ENCODE results near the gene NTM. TPM values are rescaled to one million over a fixed set of nuclear protein-coding genes. Genes with fewer than 3 reads are reported as not detected.

Gene NTM
- total and polyA plus RNA-seq, 2 of the 8 experiments (the other 6 are each of a cell fraction or from before 2014, with no cell fraction given) = 13.4 to 20.0 TPM

GRCh38 chr11:131458421-131458820, 88.0 kb downstream of the NTM start:
- H3K4ac ChIP-seq (replicated peaks; ENCODE audit: insufficient read length, low read depth, low read length) = no peak overlapping the region
- no peak overlapping the region for H3K14ac ChIP-seq (ENCODE audit: insufficient read length)
- H3K4me3 ChIP-seq (ENCODE audit: extremely low read depth in 1 of 4, insufficient read depth in 2 of 4, low read depth in 3 of 4, low read length in 4 of 4) = no peak overlapping the region
- H4K20me1 ChIP-seq (replicated peaks in 1 of 2; ENCODE audit: control insufficient read depth in 1 of 2, insufficient read depth in 2 of 2, low read length in 2 of 2) = no peaks in the 10 kb centered on the region
- H2BK20ac ChIP-seq (ENCODE audit: low read length) = no peak overlapping the region
- FAIRE-seq = no peak
- no peak for DNase-seq (ENCODE audit: low read depth in 1 of 2, low spot score in 2 of 2)
- H3K79me2 ChIP-seq (ENCODE audit: control insufficient read depth in 1 of 2, insufficient read depth in 2 of 2, low read length in 2 of 2) = no peaks in the 10 kb centered on the region
- no peak overlapping the region for H2AK5ac ChIP-seq (ENCODE audit: low read depth, low read length)
- H3K27ac ChIP-seq (ENCODE audit: low read depth, low read length) = no peak overlapping the region
- 70% methylated on average over 3 of the region's 3 CpGs; no CpG with 5 or more reads in 1 of the 2 experiments for WGBS, 2 experiments (ENCODE audit: extremely low coverage in 1 of 2, insufficient coverage in 1 of 2, insufficient read length in 1 of 2, insufficient replicate concordance in 2 of 2, low coverage in 1 of 2, low lambda C conversion rate in 2 of 2, missing lambda C conversion rate in 1 of 2)
- H3K4me1 ChIP-seq (replicated peaks in 1 of 4; ENCODE audit: control insufficient read depth in 3 of 4, insufficient read depth in 4 of 4, low read length in 3 of 4) = peaks cover 0 to 4% (median 2%) of the 10 kb centered on the region in 4 experiments; a peak in 3 of 7 replicates
- no peak for TF ChIP-seq KDM1A (IDR thresholded peaks at IDR 0.05; ENCODE audit: borderline replicate concordance, low read length)
- no peak for TF ChIP-seq GTF2F1 (IDR thresholded peaks at IDR 0.05; ENCODE audit: borderline replicate concordance, low read depth, low read length)
- no peak for TF ChIP-seq KDM4A (IDR thresholded peaks at IDR 0.05; ENCODE audit: low read depth, low read length, severe bottlenecking)
- no peak for TF ChIP-seq TAF1 (IDR thresholded peaks at IDR 0.05; ENCODE audit: low read depth, low read length)
- no peak for TF ChIP-seq CTCF (IDR thresholded peaks at IDR 0.05; ENCODE audit: control extremely low read depth in 1 of 3, insufficient read depth in 1 of 3, low read depth in 1 of 3, low read length in 3 of 3)
- no peaks in the 10 kb centered on the region for H3K23me2 ChIP-seq (ENCODE audit: low read depth, low read length)
- ChIA-PET POLR2A (ENCODE audit: partially characterized antibody) (no interaction called here), CTCF (ENCODE audit: partially characterized antibody) (interaction anchor here (1.1 to 13.1 kb wide), 5 partner anchors 9 to 394 kb away, joined by 3 to 149 read pairs (median 5); no protein-coding TSS in a partner anchor)
- H2BK12ac ChIP-seq (ENCODE audit: low read depth, low read length) = no peak overlapping the region
- H3K27me3 ChIP-seq (replicated peaks in 1 of 4; ENCODE audit: control insufficient read depth in 3 of 4, extremely low read depth in 1 of 4, insufficient read depth in 3 of 4, low read length in 3 of 4) = no peaks in the 10 kb centered on the region
- no peak overlapping the region for H3K4me2 ChIP-seq (ENCODE audit: insufficient read depth in 1 of 2, low read depth in 2 of 2, low read length in 2 of 2)
- H3K23ac ChIP-seq (ENCODE audit: insufficient read length) = no peak overlapping the region
- no peak overlapping the region for H2BK15ac ChIP-seq (ENCODE audit: low read length)
- H4K8ac ChIP-seq (ENCODE audit: extremely low read depth, insufficient read depth, low read length) = no peak overlapping the region
- H2BK120ac ChIP-seq (replicated peaks; ENCODE audit: low read depth, low read length) = no peak overlapping the region
- no peak overlapping the region for H3K56ac ChIP-seq (replicated peaks; ENCODE audit: insufficient read length, low read depth, low read length)
- no peak overlapping the region for H2BK5ac ChIP-seq (ENCODE audit: low read depth, low read length)
- H3K36me3 ChIP-seq (ENCODE audit: control insufficient read depth in 2 of 4, insufficient read depth in 4 of 4, low read length in 3 of 4) = no peaks in the 10 kb centered on the region
- H2AFZ ChIP-seq (ENCODE audit: low read length) = no peak overlapping the region
- H3K79me1 ChIP-seq (ENCODE audit: low read depth, low read length) = no peaks in the 10 kb centered on the region
- H3K18ac ChIP-seq (ENCODE audit: extremely low read depth, low read length) = no peak overlapping the region
- H3K9ac ChIP-seq (replicated peaks in 1 of 4; ENCODE audit: extremely low read depth in 1 of 4, low read depth in 3 of 4, low read length in 3 of 4) = no peak overlapping the region
- no peak overlapping the region for H4K91ac ChIP-seq (replicated peaks; ENCODE audit: insufficient read length, low read length)
- no peaks in the 10 kb centered on the region for H3K9me3 ChIP-seq (ENCODE audit: insufficient read depth in 2 of 2, low read depth in 1 of 2, low read length in 1 of 2)
- H4K5ac ChIP-seq (ENCODE audit: insufficient read length, low read depth, low read length) = no peak overlapping the region
